A673 (cell line): ENCODE results near the gene PNKD. TPM values are rescaled to one million over a fixed set of nuclear protein-coding genes. Genes with fewer than 3 reads are reported as not detected.

Experiments used
- BruUV-seq: library from RNA; stranded (reverse); fragments of 400-500 nt; replicated peaks from 2 replicates; lab custom pipeline; 2021; lab: Mats Ljungman, UMichigan
- CTCF ChIA-PET: fragments of 300-600 bp; sonication (Branson Sonifier 250); formaldehyde crosslinking; loops from one replicate; lab custom pipeline; 2022; ENCODE audit warnings: antibody characterized with exemption; lab: Charles Lee
- POLR2A ChIA-PET: fragments of 300-600 bp; sonication (Branson Sonifier 250); formaldehyde crosslinking; loops from one replicate; lab custom pipeline; 2022; ENCODE audit warnings: antibody characterized with exemption; ENCODE audit not compliant: low non-redundant PET; lab: Charles Lee
- DNase-seq: peaks from one replicate; pipeline ENCODE4 v3.0.0-alpha.2; 2015; ENCODE audit warnings: low spot score
- H3K27ac ChIP-seq: fragments of 200-600 bp; sonication (generic); 2 replicates; pipeline ENCODE4 v1.5.1; 2016; ENCODE audit warnings: mixed run types, low read depth, mild to moderate bottlenecking, mixed read lengths, antibody characterized with exemption, low read length; ENCODE audit not compliant: poor library complexity, severe bottlenecking
- H3K27me3 ChIP-seq: fragments of 200-600 bp; sonication (generic); replicated peaks from 2 replicates; pipeline ENCODE4 v1.6.1; 2017; ENCODE audit warnings: mixed run types, low read depth, mild to moderate bottlenecking, mixed read lengths, antibody characterized with exemption, low read length; ENCODE audit not compliant: insufficient read depth, poor library complexity
- H3K36me3 ChIP-seq: fragments of 200-600 bp; sonication (generic); 2 replicates; pipeline ENCODE4 v1.6.1; 2016; ENCODE audit warnings: mixed run types, mild to moderate bottlenecking, mixed read lengths, antibody characterized with exemption, low read length; ENCODE audit not compliant: insufficient read depth, poor library complexity, severe bottlenecking
- H3K4me1 ChIP-seq: fragments of 200-600 bp; sonication (generic); 2 replicates; pipeline ENCODE4 v1.6.1; 2017; ENCODE audit warnings: mixed run types, mild to moderate bottlenecking, mixed read lengths, antibody characterized with exemption, low read length; ENCODE audit not compliant: insufficient read depth, poor library complexity, severe bottlenecking
- H3K4me3 ChIP-seq: fragments of 200-600 bp; sonication (generic); 2 replicates; pipeline ENCODE4 v1.5.1; 2016; ENCODE audit warnings: low read depth, mixed run types, mild to moderate bottlenecking, mixed read lengths, low read length; ENCODE audit not compliant: poor library complexity, severe bottlenecking
- H3K9me3 ChIP-seq: fragments of 200-600 bp; sonication (generic); 2 replicates; pipeline ENCODE4 v1.6.1; 2016; ENCODE audit warnings: mixed run types, low read depth, mild to moderate bottlenecking, mixed read lengths, antibody characterized with exemption, low read length; ENCODE audit not compliant: poor library complexity, severe bottlenecking
- CTCF ChIP-seq: fragments of 300-800, 200-600 bp; sonication (generic); conservative IDR thresholded peaks from 2 replicates; pipeline ENCODE4 v1.5.1; 2017; ENCODE audit warnings: low read depth, mild to moderate bottlenecking, antibody characterized with exemption, low read length, moderate library complexity, mixed read lengths
- EZH2 ChIP-seq: fragments of 200-600 bp; sonication (generic); IDR thresholded peaks from 2 replicates; pipeline ENCODE4 v1.6.1; 2017; ENCODE audit warnings: borderline replicate concordance, low read depth, mild to moderate bottlenecking, mixed read lengths, antibody characterized with exemption, low read length; ENCODE audit not compliant: poor library complexity, severe bottlenecking
- intact Hi-C: fragments of 100-400 bp; cut with micrococcal nuclease; formaldehyde crosslinking; loops from one replicate; pipeline ENCODE4 v1.10.0; 2022; ENCODE audit not compliant: unreplicated experiment
- total RNA-seq: library from RNA; stranded (reverse); gene quantifications from 2 replicates; pipeline ENCODE4 v1.2.3, GENCODE V29; 2021

Gene PNKD
- total RNA-seq, 1 experiment from 2014 or later = 36.7 TPM

DNA sequence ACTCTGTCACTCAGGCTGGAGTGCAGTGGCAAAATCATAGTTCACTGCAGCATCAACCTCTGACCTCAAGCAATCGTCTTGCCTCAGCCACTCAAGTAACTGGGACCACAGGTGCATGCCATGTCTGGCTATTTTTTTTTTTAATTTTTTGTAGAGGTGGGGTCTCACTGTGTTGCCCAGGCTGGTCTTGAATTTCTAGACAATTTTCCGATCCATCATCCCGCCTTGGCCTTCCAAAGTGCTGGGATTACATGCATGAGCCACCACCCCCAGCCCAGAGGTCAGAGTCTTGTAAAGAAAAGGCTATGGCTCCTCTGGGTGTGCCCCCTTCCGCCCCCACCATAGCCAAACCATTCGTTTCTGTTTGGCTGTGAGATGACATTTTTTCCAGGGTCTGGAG, 35.1 kb downstream of the PNKD start:
- ChIA-PET CTCF (no interaction called here), POLR2A (no interaction called here)
- TF ChIP-seq CTCF (no peak), EZH2 (no peak)
- DNase-seq = no peak
- Histone ChIP-seq H3K27ac (no peak overlapping the region), H3K4me1 (no peaks in the 10 kb centered on the region), H3K4me3 (no peak overlapping the region), H3K36me3 (no peaks in the 10 kb centered on the region), H3K27me3 (no peaks in the 10 kb centered on the region), H3K9me3 (no peaks in the 10 kb centered on the region)
- intact Hi-C loops = no loop called here
- BruUV-seq = no TSS peak

DNA sequence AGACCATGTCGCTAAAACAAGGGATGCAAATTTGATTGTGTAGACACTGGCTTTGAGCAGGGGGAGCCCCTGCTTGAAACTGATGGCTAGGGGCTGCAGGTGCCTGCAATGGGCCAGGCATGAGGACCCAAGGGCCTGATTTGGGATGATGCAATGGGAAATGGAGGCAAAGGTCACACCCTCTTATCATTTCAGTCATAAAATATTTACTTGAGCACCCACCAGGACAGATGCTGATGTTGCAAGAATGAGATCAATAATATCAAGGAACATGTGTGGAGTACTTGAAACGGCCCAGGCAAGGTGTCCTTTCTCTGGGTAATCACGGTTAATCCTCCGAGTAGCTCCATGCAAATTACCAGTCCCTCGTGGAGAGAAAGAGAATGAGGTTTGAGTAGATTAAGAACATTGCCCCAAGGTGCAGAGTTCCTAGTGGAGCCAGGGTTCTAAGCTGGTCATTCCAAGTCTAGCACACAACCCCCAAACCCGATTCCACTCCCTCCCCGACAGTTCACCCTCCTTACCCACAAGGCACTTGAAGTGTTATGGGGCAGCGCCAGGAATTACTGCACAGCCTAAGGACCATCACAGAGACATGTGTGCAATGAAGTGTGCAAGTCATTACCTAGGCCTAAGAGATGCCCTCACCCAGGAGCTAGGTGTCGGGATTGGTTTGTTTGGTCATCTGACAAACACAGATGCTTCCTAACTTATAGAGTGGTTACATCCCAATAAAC, 36.0 kb downstream of the PNKD start:
- H3K27ac ChIP-seq = no peak overlapping the region
- no TSS peak for BruUV-seq
- TF ChIP-seq CTCF (no peak), EZH2 (no peak)
- H3K4me3 ChIP-seq = no peak overlapping the region
- DNase-seq = no peak
- H3K9me3 ChIP-seq = no peaks in the 10 kb centered on the region
- no peaks in the 10 kb centered on the region for H3K36me3 ChIP-seq
- H3K27me3 ChIP-seq = no peaks in the 10 kb centered on the region
- POLR2A ChIA-PET = no interaction called here
- CTCF ChIA-PET = no interaction called here
- no peaks in the 10 kb centered on the region for H3K4me1 ChIP-seq
- intact Hi-C loops = no loop called here

- Histone ChIP-seq H3K27me3 (no peaks in the 10 kb centered on the region), H3K9me3 (no peaks in the 10 kb centered on the region), H3K4me1 (no peaks in the 10 kb centered on the region), H3K27ac (no peak overlapping the region), H3K36me3 (no peaks in the 10 kb centered on the region), H3K4me3 (no peak overlapping the region)
- intact Hi-C loops = no loop called here
- POLR2A ChIA-PET = no interaction called here
- BruUV-seq = no TSS peak
- CTCF ChIA-PET = no interaction called here
- no peak for DNase-seq
- TF ChIP-seq EZH2 = no peak
These were observed 37.2 kb downstream of the PNKD start for GRCh38 chr2:218307415-218308090.
